PFSK-1 (cell line): ENCODE measurements around the gene ATP1B3.

Experiments used
- FOXP2 ChIP-seq: optimal IDR thresholded peaks from 2 replicates; pipeline ENCODE3; 2011; ENCODE audit warnings: borderline replicate concordance, control low read depth, inconsistent platforms; ENCODE audit not compliant: insufficient read depth; ENCODE audit errors: extremely low read length, extremely low read depth
- POLR2AphosphoS5 ChIP-seq: IDR thresholded peaks from 2 replicates; pipeline ENCODE4 v1.6.1; 2012; ENCODE audit warnings: low read depth, mild to moderate bottlenecking, control low read depth, low read length, moderate library complexity
- REST ChIP-seq, 2 experiments: IDR thresholded peaks; 2 replicates each; pipeline versions ENCODE4 v1.6.1 to v1.8.0; 2011 to 2012; ENCODE audit warnings: low read depth in 2 of 2, low read length in 2 of 2, control low read depth in 1 of 2, inconsistent platforms in 1 of 2, mild to moderate bottlenecking in 1 of 2, moderate library complexity in 1 of 2; ENCODE audit not compliant: insufficient read depth in 1 of 2
- SIN3A ChIP-seq: IDR thresholded peaks from 2 replicates; pipeline ENCODE4 v1.6.1; 2012; ENCODE audit warnings: mild to moderate bottlenecking, low read length, moderate library complexity, borderline replicate concordance; ENCODE audit not compliant: insufficient read depth
- TAF1 ChIP-seq: IDR thresholded peaks from 2 replicates; pipeline ENCODE4 v1.6.1; 2012; ENCODE audit warnings: low read length, control low read depth, borderline replicate concordance; ENCODE audit not compliant: insufficient read depth

Gene ATP1B3

GRCh38 chr3:141941093-141941492 is 64.7 kb downstream of the ATP1B3 start:
- no peak for TF ChIP-seq FOXP2
- no peak for TF ChIP-seq TAF1
- TF ChIP-seq SIN3A, result no peak
- no peak for TF ChIP-seq POLR2AphosphoS5
- no peak for TF ChIP-seq REST (IDR thresholded peaks at IDR 0.05; ENCODE audit: insufficient read depth in 1 of 2, low read depth in 2 of 2, low read length in 2 of 2)

- TF ChIP-seq FOXP2, result no peak
- no peak for TF ChIP-seq POLR2AphosphoS5
- TF ChIP-seq REST (IDR thresholded peaks at IDR 0.05; ENCODE audit: insufficient read depth in 1 of 2, low read depth in 2 of 2, low read length in 2 of 2), result no peak
- TF ChIP-seq SIN3A, result no peak
- no peak for TF ChIP-seq TAF1
These were observed 65.6 kb downstream of the ATP1B3 start for GRCh38 chr3:141942006-141942405.

GRCh38 chr3:141945726-141946485 is 69.5 kb downstream of the ATP1B3 start:
- TF ChIP-seq SIN3A (no peak), POLR2AphosphoS5 (no peak), REST (IDR thresholded peaks at IDR 0.05; ENCODE audit: insufficient read depth in 1 of 2, low read depth in 2 of 2, low read length in 2 of 2) (no peak), TAF1 (no peak), FOXP2 (no peak)

GRCh38 chr3:141949399-141949798 is 73.0 kb downstream of the ATP1B3 start:
- no peak for TF ChIP-seq REST (IDR thresholded peaks at IDR 0.05; ENCODE audit: insufficient read depth in 1 of 2, low read depth in 2 of 2, low read length in 2 of 2)
- TF ChIP-seq SIN3A, result no peak
- TF ChIP-seq TAF1, result no peak
- TF ChIP-seq FOXP2, result no peak
- TF ChIP-seq POLR2AphosphoS5, result no peak

DNA sequence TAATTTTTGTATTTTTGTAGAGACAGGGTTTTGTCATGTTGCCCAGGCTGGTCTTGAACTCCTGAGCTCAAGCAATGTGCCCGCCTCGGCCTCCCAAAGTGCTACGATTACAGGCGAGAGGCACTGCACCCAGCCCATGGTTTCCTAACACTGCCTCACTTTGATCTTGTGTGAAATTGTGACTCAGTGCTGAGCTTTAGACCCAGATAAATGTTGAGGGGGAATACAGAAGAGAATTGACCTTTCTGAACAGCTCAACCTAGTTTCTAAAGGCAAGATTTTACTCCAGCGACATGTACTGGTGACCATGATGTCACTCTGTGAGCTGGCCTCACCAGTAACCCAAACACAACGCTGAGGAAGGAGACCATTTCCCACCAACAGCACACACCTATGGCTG is 73.5 kb downstream of the ATP1B3 start:
- no peak for TF ChIP-seq TAF1
- TF ChIP-seq POLR2AphosphoS5, result no peak
